HEK293 (cell line): ENCODE results near the gene TNFRSF17.

Experiments used
- CTCF ChIP-seq: fragments of 450-650 bp; formaldehyde crosslinking; IDR thresholded peaks from 2 replicates; pipeline ENCODE4 v1.5.1; 2016; ENCODE audit warnings: missing biosample characterization, missing genetic modification characterization
- IKZF3 ChIP-seq: fragments of 450-650 bp; IDR thresholded peaks from 2 replicates; pipeline ENCODE4 v1.5.0; 2018; ENCODE audit warnings: missing biosample characterization, mild to moderate bottlenecking, missing genetic modification characterization, moderate library complexity
- RBAK ChIP-seq: fragments of 450-650 bp; formaldehyde crosslinking; IDR thresholded peaks from 2 replicates; pipeline ENCODE4 v1.5.1; 2016; ENCODE audit warnings: missing biosample characterization, missing genetic modification characterization
- REST ChIP-seq: fragments of 450-650 bp; formaldehyde crosslinking; IDR thresholded peaks from 2 replicates; pipeline ENCODE4 v1.5.1; 2016; ENCODE audit warnings: missing biosample characterization, missing genetic modification characterization
- SCRT1 ChIP-seq: fragments of 450-650 bp; formaldehyde crosslinking; IDR thresholded peaks from 2 replicates; pipeline ENCODE4 v1.5.1; 2016; ENCODE audit warnings: missing biosample characterization, missing genetic modification characterization, borderline replicate concordance
- SP2 ChIP-seq: fragments of 450-650 bp; formaldehyde crosslinking; IDR thresholded peaks from 2 replicates; pipeline ENCODE4 v1.5.1; 2016; ENCODE audit warnings: missing biosample characterization, missing genetic modification characterization
- TCF7L2 ChIP-seq: IDR thresholded peaks from 2 replicates; pipeline ENCODE4 v1.6.1; 2011; ENCODE audit warnings: low read depth, mild to moderate bottlenecking, inconsistent platforms, low read length, moderate library complexity, borderline replicate concordance
- ZNF214 ChIP-seq: fragments of 450-650 bp; formaldehyde crosslinking; IDR thresholded peaks from 2 replicates; pipeline ENCODE4 v1.5.1; 2017; ENCODE audit warnings: missing biosample characterization, mild to moderate bottlenecking, missing genetic modification characterization, borderline replicate concordance
- ZNF24 ChIP-seq: fragments of 450-650 bp; formaldehyde crosslinking; IDR thresholded peaks from 2 replicates; pipeline ENCODE4 v1.5.1; 2016; ENCODE audit warnings: missing biosample characterization, missing genetic modification characterization
- ZNF558 ChIP-seq: fragments of 450-650 bp; formaldehyde crosslinking; IDR thresholded peaks from 2 replicates; pipeline ENCODE4 v1.5.1; 2016; ENCODE audit warnings: missing biosample characterization, missing genetic modification characterization
- ZNF660 ChIP-seq: fragments of 450-650 bp; IDR thresholded peaks from 2 replicates; pipeline ENCODE4 v1.5.1; 2018; ENCODE audit warnings: missing biosample characterization, mild to moderate bottlenecking, missing genetic modification characterization
- TF ChIP-seq, protein P1 (sequence below): fragments of 450-650 bp; formaldehyde crosslinking; IDR thresholded peaks from 2 replicates; pipeline ENCODE4 v1.5.1; 2017; ENCODE audit warnings: missing biosample characterization, missing genetic modification characterization
- TF ChIP-seq, protein P2 (sequence below): fragments of 450-650 bp; formaldehyde crosslinking; IDR thresholded peaks from 2 replicates; pipeline ENCODE4 v1.5.1; 2016; ENCODE audit warnings: missing biosample characterization, missing genetic modification characterization

DNA sequence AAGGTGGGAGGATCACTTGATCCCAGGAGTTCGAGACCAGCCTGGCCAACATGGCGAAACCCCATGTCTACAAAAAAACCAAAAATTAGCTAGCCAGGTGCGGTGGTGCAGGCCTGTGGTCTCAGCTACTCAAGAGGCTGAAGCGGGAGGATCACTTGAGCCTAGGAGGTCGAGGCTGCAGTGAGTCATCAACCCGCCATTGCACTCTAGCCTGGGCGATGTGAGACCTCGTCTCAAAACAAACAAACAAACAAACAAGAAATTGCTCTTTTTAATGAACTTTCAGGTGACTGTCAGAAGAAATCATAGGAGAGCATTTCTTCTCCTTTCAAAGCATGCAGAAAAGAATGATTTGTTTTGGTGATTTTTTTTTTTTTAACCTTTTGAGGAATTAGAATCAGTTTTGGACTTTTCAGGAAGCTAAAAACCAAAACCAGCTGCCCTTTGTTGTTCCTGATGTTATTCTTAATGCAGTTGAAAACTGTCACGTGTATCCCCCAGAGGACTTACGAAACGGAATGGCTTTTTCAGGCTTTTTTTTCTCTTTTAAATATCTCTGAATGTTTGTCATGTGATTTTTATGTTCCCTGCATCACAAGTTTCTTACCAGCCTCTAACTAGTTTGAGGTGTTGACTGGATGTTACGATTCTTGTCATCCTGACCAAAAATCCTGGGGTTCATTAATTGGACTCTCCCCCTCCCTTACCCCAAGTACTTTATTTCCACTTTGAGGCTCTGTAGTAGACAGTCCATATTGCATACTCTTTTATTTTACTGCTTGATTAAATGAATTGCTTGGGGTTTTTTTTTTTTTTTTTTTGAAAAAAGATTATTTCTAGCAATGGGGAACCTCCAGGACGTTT lies 45.6 kb downstream of the TNFRSF17 start:
- TF ChIP-seq CTCF (tag by site-specific recombination), result no peak
- no peak for TF ChIP-seq REST
- TF ChIP-seq, protein P1, sequence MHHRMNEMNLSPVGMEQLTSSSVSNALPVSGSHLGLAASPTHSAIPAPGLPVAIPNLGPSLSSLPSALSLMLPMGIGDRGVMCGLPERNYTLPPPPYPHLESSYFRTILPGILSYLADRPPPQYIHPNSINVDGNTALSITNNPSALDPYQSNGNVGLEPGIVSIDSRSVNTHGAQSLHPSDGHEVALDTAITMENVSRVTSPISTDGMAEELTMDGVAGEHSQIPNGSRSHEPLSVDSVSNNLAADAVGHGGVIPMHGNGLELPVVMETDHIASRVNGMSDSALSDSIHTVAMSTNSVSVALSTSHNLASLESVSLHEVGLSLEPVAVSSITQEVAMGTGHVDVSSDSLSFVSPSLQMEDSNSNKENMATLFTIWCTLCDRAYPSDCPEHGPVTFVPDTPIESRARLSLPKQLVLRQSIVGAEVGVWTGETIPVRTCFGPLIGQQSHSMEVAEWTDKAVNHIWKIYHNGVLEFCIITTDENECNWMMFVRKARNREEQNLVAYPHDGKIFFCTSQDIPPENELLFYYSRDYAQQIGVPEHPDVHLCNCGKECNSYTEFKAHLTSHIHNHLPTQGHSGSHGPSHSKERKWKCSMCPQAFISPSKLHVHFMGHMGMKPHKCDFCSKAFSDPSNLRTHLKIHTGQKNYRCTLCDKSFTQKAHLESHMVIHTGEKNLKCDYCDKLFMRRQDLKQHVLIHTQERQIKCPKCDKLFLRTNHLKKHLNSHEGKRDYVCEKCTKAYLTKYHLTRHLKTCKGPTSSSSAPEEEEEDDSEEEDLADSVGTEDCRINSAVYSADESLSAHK (tag by site-specific recombination), result no peak
- no peak for TF ChIP-seq ZNF558 (tag by site-specific recombination)
- no peak for TF ChIP-seq SP2 (tag by site-specific recombination)
- no peak for TF ChIP-seq RBAK (tag by site-specific recombination)
- no peak for TF ChIP-seq TCF7L2
- TF ChIP-seq IKZF3 (tag by site-specific recombination), result no peak
- TF ChIP-seq, protein P2, sequence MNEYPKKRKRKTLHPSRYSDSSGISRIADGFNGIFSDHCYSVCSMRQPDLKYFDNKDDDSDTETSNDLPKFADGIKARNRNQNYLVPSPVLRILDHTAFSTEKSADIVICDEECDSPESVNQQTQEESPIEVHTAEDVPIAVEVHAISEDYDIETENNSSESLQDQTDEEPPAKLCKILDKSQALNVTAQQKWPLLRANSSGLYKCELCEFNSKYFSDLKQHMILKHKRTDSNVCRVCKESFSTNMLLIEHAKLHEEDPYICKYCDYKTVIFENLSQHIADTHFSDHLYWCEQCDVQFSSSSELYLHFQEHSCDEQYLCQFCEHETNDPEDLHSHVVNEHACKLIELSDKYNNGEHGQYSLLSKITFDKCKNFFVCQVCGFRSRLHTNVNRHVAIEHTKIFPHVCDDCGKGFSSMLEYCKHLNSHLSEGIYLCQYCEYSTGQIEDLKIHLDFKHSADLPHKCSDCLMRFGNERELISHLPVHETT (tag by site-specific recombination), result no peak
- TF ChIP-seq ZNF214, result no peak
- no peak for TF ChIP-seq SCRT1 (tag by site-specific recombination)
- no peak for TF ChIP-seq ZNF660 (tag by site-specific recombination)
- TF ChIP-seq ZNF24 (tag by site-specific recombination), result no peak
